ENCODE data around the gene MEX3D.

GRCh38 chr19:1566392-1567115, 1.6 kb downstream of the MEX3D start:
- no peak for TF ChIP-seq CTCF (conservative IDR thresholded peaks at IDR 0.05)
- no peak for TF ChIP-seq ZFX (IDR thresholded peaks at IDR 0.05)

Data from C4-2B (cell line).